Activated naive CD4-positive, alpha-beta T cell treated with anti-CD3 and anti-CD28 coated beads, Interleukin-2, amount 10 ng/mL, durations not matched to agents 7 days and 5 days (primary cell): Measurements from ENCODE around the gene PCARE.

ENCODE experiments used
- CTCF ChIA-PET: fragments of 350-600 bp; sonication (Branson Sonifier 250); formaldehyde crosslinking; loops from one replicate; lab custom pipeline; 2021; ENCODE audit warnings: antibody characterized with exemption; lab: Charles Lee
- DNase-seq: peaks from one replicate; pipeline ENCODE4 v3.0.0-alpha.2; 2020
- H3K27ac Mint-ChIP-seq: one replicate; pipeline ENCODE4 v1.8.0; 2021; ENCODE audit warnings: mild to moderate bottlenecking, moderate library complexity, mixed read lengths
- H3K27me3 Mint-ChIP-seq: one replicate; pipeline ENCODE4 v1.8.0; 2021; ENCODE audit warnings: mild to moderate bottlenecking, mixed read lengths
- H3K36me3 Mint-ChIP-seq: one replicate; pipeline ENCODE4 v1.8.0; 2021; ENCODE audit warnings: mixed read lengths
- H3K4me1 Mint-ChIP-seq: one replicate; pipeline ENCODE4 v1.8.0; 2021; ENCODE audit warnings: mixed read lengths
- H3K4me3 Mint-ChIP-seq: one replicate; pipeline ENCODE4 v1.8.0; 2021; ENCODE audit warnings: mild to moderate bottlenecking, moderate library complexity, mixed read lengths
- H3K9me3 Mint-ChIP-seq: one replicate; pipeline ENCODE4 v1.8.0; 2021; ENCODE audit warnings: mixed read lengths

PCARE gene

DNA sequence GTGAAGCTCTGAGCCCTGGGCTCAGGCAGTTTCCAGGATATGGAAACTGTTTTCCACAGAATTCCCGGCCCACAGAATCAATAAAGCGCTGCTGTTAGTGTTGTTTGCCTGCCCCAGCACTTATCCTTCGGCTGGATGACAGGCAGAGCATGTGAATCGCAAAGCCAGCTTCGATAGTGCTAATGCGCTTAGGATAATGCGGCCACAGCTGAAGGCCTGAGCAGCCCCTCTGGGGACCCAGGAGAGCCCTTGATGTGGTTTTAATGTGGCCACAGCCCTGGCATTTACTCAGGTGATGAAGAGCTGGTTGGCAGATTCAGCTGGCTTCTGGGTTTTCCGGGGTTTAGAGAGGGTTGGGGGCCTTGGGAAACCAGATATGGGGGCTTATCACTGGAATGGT lies 23.7 kb downstream of the PCARE start:
- Mint-ChIP-seq H3K4me3 (no peak overlapping the region), H3K36me3 (no peaks in the 10 kb centered on the region), H3K4me1 (peaks cover 3% of the 10 kb centered on the region), H3K9me3 (no peaks in the 10 kb centered on the region), H3K27me3 (peaks cover 7% of the 10 kb centered on the region), H3K27ac (no peak overlapping the region)
- DNase-seq: no peak
- CTCF ChIA-PET: interaction anchor here (0.6 kb wide), 1 partner anchor 79 kb away, joined by 3 read pairs; no protein-coding TSS in a partner anchor

DNA sequence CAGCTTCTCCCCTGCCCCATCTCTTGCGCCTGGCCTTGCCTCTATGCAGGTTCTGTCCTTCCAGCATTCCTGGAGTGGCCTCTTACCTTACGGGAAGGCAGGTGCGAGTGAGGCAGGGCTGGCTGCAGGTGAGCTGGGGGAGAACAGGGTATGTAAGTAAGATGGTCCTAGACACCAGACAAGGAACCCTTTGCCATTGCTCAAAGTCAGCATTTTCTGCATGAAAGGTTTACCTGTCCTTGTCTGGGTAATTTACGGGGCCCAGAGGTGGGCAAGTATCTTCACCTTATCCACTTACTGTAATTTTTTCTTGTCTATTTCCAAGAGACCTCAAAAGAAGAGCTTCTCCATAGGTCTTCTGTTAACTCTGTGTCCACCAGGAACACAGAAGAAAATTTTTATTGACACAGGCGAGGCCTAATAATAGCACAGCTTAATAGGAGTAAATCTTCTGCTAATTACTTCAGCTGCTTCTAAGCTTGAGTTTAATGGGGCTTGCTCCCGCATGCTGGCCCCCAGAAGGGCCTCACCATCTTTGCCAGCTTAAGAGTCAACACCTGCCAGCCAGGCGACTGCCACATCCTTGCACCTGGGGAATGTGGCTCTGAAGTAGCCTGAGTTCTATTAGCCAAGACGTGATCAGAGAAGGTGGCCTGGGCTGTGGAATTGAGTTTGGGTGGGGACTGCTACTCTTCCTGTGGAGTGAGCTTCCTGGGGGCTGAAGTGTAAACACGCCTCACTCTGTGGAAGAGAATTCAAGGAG lies 27.1 kb downstream of the PCARE start:
- DNase-seq: no peak
- Mint-ChIP-seq H3K27me3 (peaks cover 7% of the 10 kb centered on the region), H3K4me1 (peaks cover 3% of the 10 kb centered on the region), H3K27ac (no peak overlapping the region), H3K36me3 (no peaks in the 10 kb centered on the region), H3K4me3 (no peak overlapping the region), H3K9me3 (no peaks in the 10 kb centered on the region)
- CTCF ChIA-PET: interaction anchor here (1.0 kb wide), 1 partner anchor 36 kb away, joined by 3 read pairs; no protein-coding TSS in a partner anchor

DNA sequence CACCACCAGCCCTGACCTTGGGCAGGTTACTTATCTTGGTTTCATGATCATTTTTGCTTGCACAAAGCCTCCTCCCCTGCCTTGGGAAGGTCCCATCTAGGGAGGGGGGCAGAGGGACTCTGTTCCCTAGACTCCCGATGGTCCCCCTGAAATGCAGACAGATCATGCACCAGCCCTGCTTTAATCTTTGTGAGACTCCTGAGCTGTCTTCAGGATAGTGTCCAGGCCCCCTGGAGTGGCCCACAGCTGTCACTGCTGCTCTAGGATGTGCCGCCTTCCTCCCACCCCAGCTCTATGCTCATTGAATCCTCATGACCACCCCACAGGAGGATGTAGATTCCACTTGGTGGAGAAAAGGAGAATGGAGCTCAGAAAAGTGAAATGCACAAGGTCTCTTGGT lies 28.0 kb downstream of the PCARE start:
- Mint-ChIP-seq H3K9me3 (no peaks in the 10 kb centered on the region), H3K36me3 (no peaks in the 10 kb centered on the region), H3K27ac (no peak overlapping the region), H3K4me3 (no peak overlapping the region), H3K4me1 (peaks cover 3% of the 10 kb centered on the region), H3K27me3 (peaks cover 7% of the 10 kb centered on the region)
- no peak for DNase-seq
- CTCF ChIA-PET: no interaction called here

DNA sequence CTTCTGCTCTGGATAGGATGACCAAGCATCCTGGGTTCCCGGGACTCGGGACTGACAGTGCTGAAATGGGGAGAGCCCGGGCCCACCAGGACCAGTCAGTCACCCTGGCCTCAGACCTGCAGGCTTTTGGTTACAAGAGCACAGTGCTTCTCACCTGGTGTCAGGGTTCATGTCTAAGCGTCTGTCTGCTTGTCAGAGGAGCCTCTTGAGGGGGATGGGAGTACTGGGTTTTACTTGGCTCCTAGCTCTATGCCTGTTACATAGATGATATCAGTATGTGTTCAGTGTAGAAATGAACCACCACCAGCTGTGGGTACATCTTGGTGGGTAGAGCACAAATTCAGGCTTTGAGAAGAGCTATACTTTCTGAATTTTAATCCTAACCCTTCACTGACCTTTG lies 29.9 kb downstream of the PCARE start:
- CTCF ChIA-PET: no interaction called here
- peaks cover 3% of the 10 kb centered on the region for H3K4me1 Mint-ChIP-seq
- peaks cover under 1% of the 10 kb centered on the region for H3K27me3 Mint-ChIP-seq
- H3K4me3 Mint-ChIP-seq: no peak overlapping the region
- DNase-seq: no peak
- H3K27ac Mint-ChIP-seq: no peak overlapping the region
- no peaks in the 10 kb centered on the region for H3K36me3 Mint-ChIP-seq
- no peaks in the 10 kb centered on the region for H3K9me3 Mint-ChIP-seq

DNA sequence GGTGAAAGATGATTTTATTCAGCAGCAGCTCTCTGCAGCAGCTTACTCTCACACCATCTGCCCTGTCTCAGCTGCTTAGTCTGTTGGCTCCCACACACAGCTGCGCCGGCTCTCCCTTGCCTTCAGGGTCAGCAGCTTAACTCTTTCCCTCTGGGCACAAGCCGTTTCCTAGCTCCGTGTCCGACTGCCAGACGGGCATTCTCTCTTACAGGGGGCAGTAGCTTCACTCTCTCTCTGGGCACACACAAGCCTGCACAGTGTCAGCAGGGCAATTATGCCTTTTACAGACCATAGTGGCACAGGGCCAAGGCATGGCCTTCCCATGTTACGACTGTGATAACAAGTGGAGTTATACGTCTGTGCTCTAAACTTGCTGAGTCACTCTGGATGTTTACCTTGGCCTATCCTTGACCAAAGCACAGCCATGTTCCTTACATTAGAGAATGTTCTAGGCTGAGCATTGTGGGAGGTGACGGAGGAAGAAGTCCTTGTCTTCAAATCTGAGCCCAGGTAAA lies 31.7 kb downstream of the PCARE start:
- H3K27ac Mint-ChIP-seq: no peak overlapping the region
- H3K4me3 Mint-ChIP-seq: no peak overlapping the region
- peaks cover 3% of the 10 kb centered on the region for H3K4me1 Mint-ChIP-seq
- DNase-seq: no peak
- CTCF ChIA-PET: interaction anchor here (1.4 to 1.5 kb wide), 2 partner anchors 16 to 28 kb away, joined by 3 to 4 read pairs; no protein-coding TSS in a partner anchor
- peaks cover under 1% of the 10 kb centered on the region for H3K36me3 Mint-ChIP-seq
- H3K9me3 Mint-ChIP-seq: no peaks in the 10 kb centered on the region
- H3K27me3 Mint-ChIP-seq: no peaks in the 10 kb centered on the region

DNA sequence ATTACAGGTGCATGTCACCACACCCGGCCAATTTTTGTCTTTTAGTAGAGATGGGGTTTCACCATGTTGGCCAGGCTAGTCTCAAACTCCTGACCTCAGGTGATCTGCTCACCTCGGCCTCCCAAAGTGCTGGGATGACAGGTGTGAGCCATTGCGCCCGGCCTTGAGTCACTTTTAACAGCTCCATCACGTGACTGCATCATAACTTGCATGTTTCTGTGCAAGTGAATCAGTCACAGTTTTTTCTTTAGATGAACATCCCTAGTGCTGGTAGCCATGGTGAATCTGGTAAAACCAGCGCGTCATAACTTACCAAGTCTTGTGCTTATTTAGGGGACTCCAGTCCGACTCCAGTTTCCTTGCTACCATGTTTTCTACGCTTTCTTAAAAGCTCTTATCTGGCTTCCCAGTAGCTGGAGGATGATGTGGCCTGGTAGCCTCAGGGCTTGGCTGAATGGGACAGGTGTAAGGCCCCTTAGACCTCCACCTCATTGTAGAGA lies 33.1 kb downstream of the PCARE start:
- H3K36me3 Mint-ChIP-seq: peaks cover 1% of the 10 kb centered on the region
- DNase-seq: no peak
- no peaks in the 10 kb centered on the region for H3K27me3 Mint-ChIP-seq
- no peak overlapping the region for H3K27ac Mint-ChIP-seq
- H3K4me3 Mint-ChIP-seq: no peak overlapping the region
- no peaks in the 10 kb centered on the region for H3K9me3 Mint-ChIP-seq
- H3K4me1 Mint-ChIP-seq: no peaks in the 10 kb centered on the region
- CTCF ChIA-PET: interaction anchor here (1.5 kb wide), 1 partner anchor 26 kb away, joined by 4 read pairs; no protein-coding TSS in a partner anchor

DNA sequence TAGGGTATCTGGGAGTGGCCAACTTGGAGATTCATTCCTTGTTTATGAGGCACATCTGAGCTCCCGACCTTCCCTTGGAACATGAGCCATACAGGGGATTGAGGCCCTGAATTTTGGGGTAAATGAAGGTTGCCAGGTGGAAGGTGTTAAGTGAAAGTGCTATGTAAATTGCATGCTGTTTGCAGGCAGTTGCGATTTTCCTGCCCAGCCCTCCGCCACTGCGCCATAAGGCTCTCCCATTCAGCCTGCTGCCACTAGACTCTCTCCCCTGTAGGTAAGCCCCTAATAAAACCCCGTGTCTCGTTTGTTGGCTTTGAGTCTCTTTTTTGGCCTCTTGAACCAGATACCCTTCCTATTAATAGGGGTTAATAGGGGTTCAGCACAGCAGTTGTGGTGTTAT lies 33.8 kb downstream of the PCARE start:
- Mint-ChIP-seq H3K36me3 (peaks cover 1% of the 10 kb centered on the region), H3K4me3 (no peak overlapping the region), H3K4me1 (peaks cover 4% of the 10 kb centered on the region), H3K9me3 (no peaks in the 10 kb centered on the region), H3K27ac (peak overlapping the region; percentile 19), H3K27me3 (no peaks in the 10 kb centered on the region)
- CTCF ChIA-PET: no interaction called here
- no peak for DNase-seq

DNA sequence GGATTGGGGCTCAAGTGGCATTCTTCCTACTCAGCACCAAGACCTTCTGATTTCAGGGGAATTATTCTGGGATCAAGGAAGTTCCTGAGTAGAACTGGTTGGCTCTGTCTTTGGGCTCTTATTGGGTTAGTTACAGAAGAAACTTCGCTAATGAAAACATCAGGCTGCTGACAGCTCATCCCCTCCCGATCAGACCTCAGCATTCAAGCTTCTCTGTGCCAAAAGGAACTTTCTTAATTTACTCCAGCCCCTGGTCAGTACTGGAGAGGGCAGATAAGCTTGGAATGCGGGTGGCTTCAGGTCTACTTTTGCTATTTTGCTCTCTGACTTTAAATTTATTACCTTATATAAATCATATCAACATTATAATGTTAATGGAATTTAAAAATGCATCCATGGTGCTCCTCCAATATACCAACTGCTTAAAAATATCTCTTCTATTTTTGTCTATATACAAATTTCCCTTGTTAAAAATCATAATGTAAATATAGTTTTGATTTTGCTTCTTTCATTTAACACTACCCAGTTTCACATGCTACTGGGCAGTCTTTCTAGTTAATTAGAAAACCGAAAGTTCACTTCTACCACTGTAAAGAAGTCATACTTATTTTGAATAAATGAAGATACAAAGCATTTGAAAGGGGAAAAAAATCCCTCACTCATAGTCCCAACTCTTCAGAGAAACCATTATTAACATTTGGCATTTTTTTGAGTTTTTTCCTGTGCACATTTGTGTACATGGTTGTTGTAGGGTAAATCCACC lies 34.4 kb downstream of the PCARE start:
- Mint-ChIP-seq H3K27me3 (no peaks in the 10 kb centered on the region), H3K36me3 (peaks cover 1% of the 10 kb centered on the region), H3K9me3 (no peaks in the 10 kb centered on the region), H3K4me3 (no peak overlapping the region), H3K27ac (peak overlapping the region; percentile 24), H3K4me1 (peaks cover 8% of the 10 kb centered on the region)
- no peak for DNase-seq
- CTCF ChIA-PET: no interaction called here

DNA sequence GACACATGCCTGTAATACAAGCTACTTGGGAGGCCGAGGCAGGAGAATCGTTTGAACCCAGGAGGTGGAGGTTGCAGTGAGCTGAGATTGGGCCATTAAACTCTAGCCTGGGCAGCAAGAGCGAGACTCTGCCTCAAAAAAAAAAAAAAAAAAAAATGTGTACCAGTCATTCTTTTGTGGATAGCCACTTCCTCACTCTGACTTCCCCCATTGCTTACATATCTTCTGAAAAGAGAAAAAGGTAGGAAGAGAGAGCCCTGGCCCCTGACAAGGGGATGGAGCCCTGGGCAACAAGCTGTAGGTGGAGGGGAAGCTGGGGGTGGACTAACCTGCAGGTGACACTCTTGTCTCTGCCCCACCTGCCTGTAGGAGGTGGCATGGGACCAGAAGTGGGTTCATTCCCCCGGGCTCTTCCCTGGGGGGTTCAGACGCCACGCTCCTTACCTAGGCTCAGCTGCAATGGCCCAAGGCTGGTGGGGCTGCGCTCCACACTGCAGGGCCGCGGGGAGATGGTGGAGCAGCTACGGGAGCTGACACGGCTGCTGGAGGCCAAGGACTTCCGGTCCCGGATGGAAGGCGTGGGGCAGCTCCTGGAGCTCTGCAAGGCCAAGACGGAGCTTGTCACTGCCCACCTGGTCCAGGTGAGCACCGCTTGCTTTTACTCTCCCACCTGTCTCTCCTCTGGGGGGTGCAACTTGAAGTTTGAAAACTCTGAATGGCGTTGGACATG lies 39.1 kb downstream of the PCARE start:
- DNase-seq: no peak
- CTCF ChIA-PET: interaction anchor here (0.7 to 1.8 kb wide), 3 partner anchors 15 to 72 kb away, joined by 3 to 4 read pairs (median 3); no protein-coding TSS in a partner anchor
- Mint-ChIP-seq H3K4me3 (no peak overlapping the region), H3K4me1 (peaks cover 19% of the 10 kb centered on the region), H3K9me3 (no peaks in the 10 kb centered on the region), H3K36me3 (peaks cover 3% of the 10 kb centered on the region), H3K27ac (no peak overlapping the region), H3K27me3 (no peaks in the 10 kb centered on the region)

DNA sequence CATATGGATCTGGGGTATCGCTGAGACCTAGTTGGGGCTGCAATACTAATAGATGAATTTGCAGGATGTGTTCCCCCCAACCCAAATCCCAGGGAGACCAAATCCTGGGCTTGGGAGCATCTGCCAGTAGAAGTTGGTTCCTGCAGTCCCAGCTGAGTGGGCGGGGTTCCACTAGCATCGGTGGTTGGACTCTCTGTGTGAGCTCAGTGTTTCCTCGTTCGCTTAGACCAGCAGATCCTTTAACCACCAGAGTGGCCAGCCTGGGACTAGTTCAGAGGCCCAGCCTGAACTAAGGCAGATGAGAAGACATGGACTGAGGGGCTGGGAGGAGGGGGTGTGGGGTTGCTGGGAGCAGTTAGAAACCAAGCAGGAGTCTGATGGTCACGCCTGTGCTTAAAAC lies 40.7 kb downstream of the PCARE start:
- H3K27me3 Mint-ChIP-seq: no peaks in the 10 kb centered on the region
- DNase-seq: no peak
- CTCF ChIA-PET: no interaction called here
- H3K36me3 Mint-ChIP-seq: peaks cover 3% of the 10 kb centered on the region
- H3K4me1 Mint-ChIP-seq: peaks cover 19% of the 10 kb centered on the region
- no peak overlapping the region for H3K4me3 Mint-ChIP-seq
- no peaks in the 10 kb centered on the region for H3K9me3 Mint-ChIP-seq
- H3K27ac Mint-ChIP-seq: no peak overlapping the region

DNA sequence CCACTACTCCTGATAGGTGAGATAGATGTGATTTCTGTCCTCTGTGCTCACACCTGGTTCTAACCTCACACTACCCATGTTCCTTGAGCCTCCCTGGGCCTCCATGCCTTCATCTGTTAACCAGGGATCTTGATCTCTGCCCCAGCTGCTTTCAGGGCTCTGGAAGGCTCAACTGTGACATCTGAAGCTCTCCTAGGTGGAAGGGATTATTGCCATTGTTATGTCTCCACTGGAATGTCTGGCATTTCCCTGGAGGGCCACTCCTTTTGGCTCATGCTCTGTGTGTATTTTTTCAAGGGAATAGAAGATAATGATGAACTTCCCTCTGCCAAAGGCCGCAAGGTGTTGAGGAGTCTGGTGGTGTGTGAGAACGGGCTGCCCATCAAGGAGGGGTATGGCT lies 41.2 kb downstream of the PCARE start:
- Mint-ChIP-seq H3K27me3 (no peaks in the 10 kb centered on the region), H3K4me3 (no peak overlapping the region), H3K9me3 (no peaks in the 10 kb centered on the region), H3K36me3 (peaks cover 3% of the 10 kb centered on the region), H3K4me1 (peaks cover 19% of the 10 kb centered on the region), H3K27ac (no peak overlapping the region)
- DNase-seq: no peak
- CTCF ChIA-PET: no interaction called here

DNA sequence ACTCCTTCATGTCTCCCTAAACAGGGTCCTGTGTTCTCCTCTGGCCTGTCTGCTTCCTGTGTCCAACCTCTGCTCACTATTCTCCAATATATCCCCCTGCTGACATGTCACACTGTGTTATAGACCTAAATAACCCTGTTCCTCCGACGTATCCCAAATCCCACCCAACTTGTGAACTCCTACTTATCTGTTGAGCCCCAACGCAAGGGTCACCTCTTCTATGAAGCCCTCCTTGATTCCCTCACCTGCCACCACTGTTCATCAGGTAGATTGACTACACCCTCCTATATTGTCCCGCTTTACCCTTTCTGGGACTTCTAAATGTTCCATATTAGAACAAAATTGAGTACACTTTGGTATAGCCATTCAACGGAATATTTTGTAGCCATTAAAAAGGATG lies 42.1 kb downstream of the PCARE start:
- no peak overlapping the region for H3K4me3 Mint-ChIP-seq
- H3K9me3 Mint-ChIP-seq: no peaks in the 10 kb centered on the region
- peaks cover 19% of the 10 kb centered on the region for H3K4me1 Mint-ChIP-seq
- no peaks in the 10 kb centered on the region for H3K27me3 Mint-ChIP-seq
- no peak overlapping the region for H3K27ac Mint-ChIP-seq
- CTCF ChIA-PET: no interaction called here
- DNase-seq: no peak
- peaks cover 1% of the 10 kb centered on the region for H3K36me3 Mint-ChIP-seq

DNA sequence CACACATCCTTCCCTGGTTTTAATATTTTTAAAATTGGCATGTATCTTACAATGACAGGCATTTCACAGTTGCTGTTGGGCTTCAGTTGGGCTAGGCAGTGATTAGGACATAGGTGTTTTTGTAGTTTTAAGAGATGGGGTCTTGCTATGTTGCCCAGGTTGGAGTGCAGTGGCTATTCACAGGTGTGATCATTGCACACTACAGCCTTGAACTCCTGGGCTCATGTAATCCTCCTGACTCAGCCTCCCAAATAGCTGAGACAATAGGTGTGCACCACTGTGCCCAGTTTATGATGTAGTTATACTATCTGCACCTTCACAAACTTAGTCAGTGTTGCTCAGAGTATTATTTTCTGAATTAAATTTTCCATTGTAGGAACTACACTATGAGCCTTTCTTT lies 43.3 kb downstream of the PCARE start:
- no peak overlapping the region for H3K4me3 Mint-ChIP-seq
- H3K9me3 Mint-ChIP-seq: no peaks in the 10 kb centered on the region
- H3K27ac Mint-ChIP-seq: no peak overlapping the region
- peaks cover 19% of the 10 kb centered on the region for H3K4me1 Mint-ChIP-seq
- H3K27me3 Mint-ChIP-seq: no peaks in the 10 kb centered on the region
- CTCF ChIA-PET: no interaction called here
- H3K36me3 Mint-ChIP-seq: peaks cover 1% of the 10 kb centered on the region
- DNase-seq: no peak

DNA sequence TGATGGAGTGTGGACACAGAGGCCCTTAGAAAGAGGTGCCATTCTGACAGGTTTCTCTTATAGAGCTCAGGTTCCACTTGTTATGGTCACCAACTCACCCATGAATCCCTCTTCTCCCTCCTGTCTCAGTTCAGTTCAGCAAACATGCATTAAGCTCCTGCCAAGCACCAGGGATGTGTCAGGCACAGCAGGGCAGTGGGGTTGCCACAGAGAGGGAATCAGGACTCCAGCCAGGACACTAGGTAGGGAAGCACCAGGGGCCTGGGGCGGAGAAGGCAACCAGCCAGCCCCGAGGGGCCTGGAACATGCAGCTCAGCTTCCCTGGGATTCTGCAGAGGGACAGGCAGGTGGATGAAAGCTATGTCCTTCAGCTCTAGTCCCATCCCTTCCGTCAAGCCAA lies 48.6 kb downstream of the PCARE start:
- no peak for DNase-seq
- Mint-ChIP-seq H3K27me3 (no peaks in the 10 kb centered on the region), H3K4me1 (no peaks in the 10 kb centered on the region), H3K27ac (no peak overlapping the region), H3K36me3 (no peaks in the 10 kb centered on the region), H3K4me3 (no peak overlapping the region), H3K9me3 (no peaks in the 10 kb centered on the region)
- CTCF ChIA-PET: interaction anchor here (0.9 to 1.3 kb wide), 4 partner anchors 9 to 35 kb away, joined by 3 to 6 read pairs (median 4); no protein-coding TSS in a partner anchor
